Osteoblast (primary cell): ENCODE data around the gene RAB30. TPM values are rescaled to one million over a fixed set of nuclear protein-coding genes. Genes with fewer than 3 reads are reported as not detected.

ENCODE experiments used
- DNase-seq: peaks from one replicate; pipeline ENCODE4 v3.0.0; 2011; ENCODE audit warnings: low spot score, mixed read lengths; ENCODE audit not compliant: insufficient read length; ENCODE audit errors: missing footprints
- H2AFZ ChIP-seq: 2 replicates; pipeline ENCODE4 v1.6.0; 2011; ENCODE audit warnings: mild to moderate bottlenecking, low read length
- H3K27ac ChIP-seq: 2 replicates; pipeline ENCODE4 v1.5.1; 2011; ENCODE audit warnings: mild to moderate bottlenecking, low read depth, low read length, moderate library complexity
- H3K27me3 ChIP-seq: 2 replicates; pipeline ENCODE4 v1.6.0; 2012; ENCODE audit warnings: mild to moderate bottlenecking, control low read depth, inconsistent platforms, low read length, moderate library complexity; ENCODE audit not compliant: insufficient read depth
- H3K36me3 ChIP-seq: 2 replicates; pipeline ENCODE4 v1.5.1; 2011; ENCODE audit warnings: mild to moderate bottlenecking, low read length, control low read depth, moderate library complexity; ENCODE audit not compliant: insufficient read depth
- H3K4me1 ChIP-seq: 2 replicates; pipeline ENCODE4 v1.5.1; 2011; ENCODE audit warnings: mild to moderate bottlenecking, low read length, control low read depth, moderate library complexity; ENCODE audit not compliant: insufficient read depth
- H3K4me2 ChIP-seq: 2 replicates; pipeline ENCODE4 v1.6.0; 2011; ENCODE audit warnings: mild to moderate bottlenecking, low read length; ENCODE audit not compliant: insufficient read depth
- H3K4me3 ChIP-seq: fragments of 200-600 bp; sonication (generic); 3 replicates; pipeline ENCODE4 v1.5.1; 2012; ENCODE audit warnings: mild to moderate bottlenecking, low read length, inconsistent platforms; ENCODE audit not compliant: insufficient read depth
- H3K79me2 ChIP-seq: 2 replicates; pipeline ENCODE4 v1.6.0; 2012; ENCODE audit warnings: mild to moderate bottlenecking, low read length, control low read depth, inconsistent platforms; ENCODE audit not compliant: insufficient read depth
- H3K9me3 ChIP-seq: 2 replicates; pipeline ENCODE4 v1.5.1; 2011; ENCODE audit warnings: low read depth, low read length, control low read depth
- H4K20me1 ChIP-seq: 2 replicates; pipeline ENCODE4 v1.6.0; 2012; ENCODE audit warnings: mild to moderate bottlenecking, low read length, control low read depth; ENCODE audit not compliant: insufficient read depth
- small RNA-seq: library from RNA; depleted of rRNA; stranded (forward); fragments of <200 nt; gene quantifications from one replicate; pipeline ENCODE3, GENCODE V24; 2012
- total RNA-seq: library from RNA; depleted of rRNA; stranded (reverse); fragments of >200 nt; gene quantifications from 2 replicates; pipeline ENCODE4 v1.2.3, GENCODE V29; 2012
- TF ChIP-seq, protein P1 (sequence below): IDR thresholded peaks from 2 replicates; pipeline ENCODE4 v1.5.1; 2011; ENCODE audit warnings: mild to moderate bottlenecking, low read depth, low read length, moderate library complexity; ENCODE audit errors: extremely low read depth

RAB30 gene
- total RNA-seq, 1 donor = 21.0 TPM

DNA sequence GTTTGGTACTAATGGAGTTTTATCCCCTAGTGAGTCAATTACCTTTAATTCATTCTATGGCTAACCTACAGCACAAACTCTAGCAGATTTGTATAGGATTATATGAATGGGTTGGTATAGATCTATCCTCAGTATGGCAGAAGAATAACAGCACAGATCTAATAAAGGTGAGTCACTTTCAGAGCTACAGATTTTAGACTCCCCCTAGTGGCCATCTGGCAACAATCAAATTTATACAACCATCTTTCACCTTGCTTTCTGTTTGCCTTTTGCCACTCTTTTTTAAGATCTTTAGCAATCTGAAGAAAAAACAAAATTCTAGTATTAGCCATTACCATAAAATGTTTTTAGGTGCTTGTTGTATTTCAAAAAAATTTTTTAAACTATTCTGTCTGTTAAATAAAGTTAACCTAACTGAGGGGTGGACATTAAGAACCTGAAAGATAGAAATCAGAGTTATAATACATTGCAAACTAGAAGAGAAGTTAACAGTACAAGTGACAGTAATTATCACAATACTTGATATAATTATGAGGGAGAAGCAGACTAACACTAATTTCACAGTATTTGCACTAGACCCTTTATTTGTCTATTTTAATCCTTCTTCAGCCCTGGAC lies 144.3 kb downstream of the RAB30 start:
- peak; percentile 74 for DNase-seq
- H3K4me3 ChIP-seq = no peak overlapping the region
- no peaks in the 10 kb centered on the region for H3K79me2 ChIP-seq
- no peaks in the 10 kb centered on the region for H3K36me3 ChIP-seq
- no peaks in the 10 kb centered on the region for H3K27me3 ChIP-seq
- no peak overlapping the region for H2AFZ ChIP-seq
- H3K9me3 ChIP-seq = no peaks in the 10 kb centered on the region
- H3K4me2 ChIP-seq = no peak overlapping the region
- H3K27ac ChIP-seq = no peak overlapping the region
- H3K4me1 ChIP-seq = no peaks in the 10 kb centered on the region
- TF ChIP-seq, protein P1, sequence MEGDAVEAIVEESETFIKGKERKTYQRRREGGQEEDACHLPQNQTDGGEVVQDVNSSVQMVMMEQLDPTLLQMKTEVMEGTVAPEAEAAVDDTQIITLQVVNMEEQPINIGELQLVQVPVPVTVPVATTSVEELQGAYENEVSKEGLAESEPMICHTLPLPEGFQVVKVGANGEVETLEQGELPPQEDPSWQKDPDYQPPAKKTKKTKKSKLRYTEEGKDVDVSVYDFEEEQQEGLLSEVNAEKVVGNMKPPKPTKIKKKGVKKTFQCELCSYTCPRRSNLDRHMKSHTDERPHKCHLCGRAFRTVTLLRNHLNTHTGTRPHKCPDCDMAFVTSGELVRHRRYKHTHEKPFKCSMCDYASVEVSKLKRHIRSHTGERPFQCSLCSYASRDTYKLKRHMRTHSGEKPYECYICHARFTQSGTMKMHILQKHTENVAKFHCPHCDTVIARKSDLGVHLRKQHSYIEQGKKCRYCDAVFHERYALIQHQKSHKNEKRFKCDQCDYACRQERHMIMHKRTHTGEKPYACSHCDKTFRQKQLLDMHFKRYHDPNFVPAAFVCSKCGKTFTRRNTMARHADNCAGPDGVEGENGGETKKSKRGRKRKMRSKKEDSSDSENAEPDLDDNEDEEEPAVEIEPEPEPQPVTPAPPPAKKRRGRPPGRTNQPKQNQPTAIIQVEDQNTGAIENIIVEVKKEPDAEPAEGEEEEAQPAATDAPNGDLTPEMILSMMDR = peak; percentile 83
- no peaks in the 10 kb centered on the region for H4K20me1 ChIP-seq

DNA sequence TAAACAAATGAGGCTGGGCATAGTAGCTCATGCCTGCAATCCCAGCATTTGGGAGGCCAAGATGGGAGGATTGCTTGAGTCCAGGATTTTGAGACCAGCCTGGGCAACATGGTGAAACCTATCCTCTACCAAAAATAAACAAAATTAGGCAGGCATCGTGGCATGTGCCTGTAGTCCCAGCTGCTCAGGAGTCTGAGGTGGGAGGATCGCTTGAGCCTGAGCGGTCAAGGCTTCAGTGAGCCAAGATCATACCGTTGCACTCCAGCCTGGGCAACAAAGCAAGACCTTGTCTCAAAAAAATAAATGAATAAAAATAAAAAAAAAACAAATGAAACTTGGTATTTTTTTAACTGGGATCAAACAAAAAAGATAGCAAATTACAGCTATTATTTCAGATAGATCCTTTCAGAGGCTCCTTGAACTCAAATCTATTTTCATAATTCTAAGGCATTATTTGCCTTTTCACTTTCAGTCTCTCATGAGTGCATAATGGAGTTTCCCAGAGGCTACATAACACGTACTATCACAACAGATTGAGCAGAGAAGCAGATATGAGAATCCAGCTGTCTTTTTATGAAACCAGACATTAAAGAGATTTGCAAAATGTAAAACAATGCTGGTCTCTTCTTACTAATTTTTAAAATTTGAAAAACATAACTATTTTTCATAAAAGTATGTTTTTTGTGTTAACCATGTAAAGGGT lies 147.0 kb downstream of the RAB30 start:
- no peaks in the 10 kb centered on the region for H3K79me2 ChIP-seq
- no peak overlapping the region for H3K4me2 ChIP-seq
- DNase-seq = no peak
- no peak overlapping the region for H3K27ac ChIP-seq
- H3K27me3 ChIP-seq = no peaks in the 10 kb centered on the region
- H3K36me3 ChIP-seq = no peaks in the 10 kb centered on the region
- no peak overlapping the region for H2AFZ ChIP-seq
- H4K20me1 ChIP-seq = no peaks in the 10 kb centered on the region
- TF ChIP-seq, protein P1 = no peak
- H3K9me3 ChIP-seq = no peaks in the 10 kb centered on the region
- no peaks in the 10 kb centered on the region for H3K4me1 ChIP-seq
- no peak overlapping the region for H3K4me3 ChIP-seq

Small RNAs within 50 kb of the gene (small RNA-seq; reads per million reads assigned to genes)
- not detected for gene SNORA70E

Other genes with a start within 250 kb of the RAB30 start
- gene PRCP, start 171.5 kb downstream of the RAB30 start, total RNA-seq = 52.5 and 67.5 TPM in 2 replicates
- gene DDIAS, start 170.2 kb downstream of the RAB30 start, total RNA-seq = 1.5 and 1.8 TPM in 2 replicates
- 38.4 and 43.0 TPM in 2 replicates for gene PCF11, start 85.2 kb upstream of the RAB30 start, total RNA-seq
- 10.3 and 10.5 TPM in 2 replicates for gene ANKRD42, start 121.8 kb upstream of the RAB30 start, total RNA-seq
- 60.8 and 63.6 TPM in 2 replicates for gene CCDC90B, start 214.5 kb upstream of the RAB30 start, total RNA-seq